NCI-H128 (cell line): ENCODE data around the gene GGN.
"Not testable (repeated sequence)": the region's sequence is repeated elsewhere in the genome, so short reads cannot be mapped to it uniquely, and the experiment has no call there.

Experiments used
- DNase-seq: peaks from one replicate; lab custom pipeline; 2025; ENCODE audit not compliant: unreplicated experiment; lab: John Stamatoyannopoulos, UW

Gene GGN

GRCh38 chr19:38386971-38387549, 774 bp downstream of the GGN start:
- no peak for DNase-seq

GRCh38 chr19:38386300-38386970, 1.4 kb downstream of the GGN start:
- no peak for DNase-seq

DNA sequence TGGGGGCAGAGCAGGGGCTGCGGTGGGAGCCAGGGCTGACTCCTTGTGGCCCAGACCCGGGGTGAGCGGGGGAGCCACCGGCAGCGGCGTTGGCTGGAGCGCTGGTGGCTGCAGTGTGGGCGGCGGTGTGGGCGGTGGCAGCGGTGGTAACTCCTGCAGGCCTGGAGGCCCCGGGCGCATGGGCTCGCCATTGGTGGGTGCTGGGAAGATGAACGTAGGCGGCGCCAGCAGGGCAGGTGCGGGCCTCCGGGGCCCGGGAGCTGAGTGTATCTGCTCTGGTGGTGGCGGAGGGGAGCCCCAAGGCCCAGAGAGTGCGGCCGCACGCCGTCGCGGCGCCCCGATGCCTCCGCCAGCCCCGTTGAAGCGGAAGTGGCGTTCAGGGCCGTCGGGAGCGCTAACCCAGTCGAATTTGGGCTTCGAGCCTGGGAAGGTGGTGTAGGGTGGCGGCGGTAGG, 2.0 kb downstream of the GGN start:
- no peak for DNase-seq

- DNase-seq: no peak
Measured at GRCh38 chr19:38385057-38385803, 2.6 kb downstream of the GGN start.

DNA sequence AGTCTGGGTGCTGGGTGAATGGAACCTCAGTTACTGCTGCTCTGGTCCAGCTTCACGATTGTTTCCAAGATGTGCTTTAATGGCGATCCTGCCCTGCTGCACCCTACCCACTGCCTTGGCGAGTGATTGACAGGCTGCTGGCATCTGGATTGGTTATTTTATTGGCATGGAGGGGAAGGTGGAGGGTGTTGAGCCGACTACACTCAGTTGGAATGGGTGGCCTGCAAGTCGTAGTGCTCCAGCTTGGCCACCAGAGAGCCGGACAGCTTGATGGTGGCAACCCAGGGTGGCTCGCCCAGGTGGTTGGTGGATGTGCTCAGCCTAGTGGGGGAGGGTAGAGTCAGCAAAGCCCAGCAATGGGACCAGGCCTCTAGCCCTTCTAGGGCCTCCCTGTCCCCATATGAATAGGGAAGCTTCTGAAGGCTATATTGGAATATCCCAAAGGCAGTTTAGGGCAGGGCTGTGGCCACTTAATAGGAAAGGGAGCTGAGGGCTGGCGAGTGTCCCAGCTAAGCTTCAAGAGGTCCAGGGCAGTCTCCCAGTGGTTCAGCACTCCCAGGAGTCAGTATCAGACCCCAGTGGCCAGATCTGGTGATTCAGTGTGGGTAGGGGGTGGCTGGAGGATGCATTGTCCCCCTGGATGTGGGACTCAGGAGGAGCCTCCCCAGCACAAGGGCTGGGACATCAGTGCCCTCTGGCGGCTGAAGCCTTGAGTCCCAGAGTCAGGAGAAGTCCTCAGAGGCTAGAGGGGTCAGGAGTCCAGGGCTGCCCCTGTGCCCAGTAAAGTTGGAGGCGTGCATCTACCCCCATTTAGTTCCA, 3.4 kb downstream of the GGN start:
- DNase-seq: no peak

GRCh38 chr19:38383743-38384142, 4.1 kb downstream of the GGN start:
- no peak for DNase-seq

- no peak for DNase-seq
Measured at GRCh38 chr19:38383184-38383583, 4.7 kb downstream of the GGN start.

GRCh38 chr19:38381138-38381537, 6.7 kb downstream of the GGN start:
- no peak for DNase-seq

- no peak for DNase-seq
Measured at GRCh38 chr19:38378866-38379265, 9.0 kb downstream of the GGN start.

DNA sequence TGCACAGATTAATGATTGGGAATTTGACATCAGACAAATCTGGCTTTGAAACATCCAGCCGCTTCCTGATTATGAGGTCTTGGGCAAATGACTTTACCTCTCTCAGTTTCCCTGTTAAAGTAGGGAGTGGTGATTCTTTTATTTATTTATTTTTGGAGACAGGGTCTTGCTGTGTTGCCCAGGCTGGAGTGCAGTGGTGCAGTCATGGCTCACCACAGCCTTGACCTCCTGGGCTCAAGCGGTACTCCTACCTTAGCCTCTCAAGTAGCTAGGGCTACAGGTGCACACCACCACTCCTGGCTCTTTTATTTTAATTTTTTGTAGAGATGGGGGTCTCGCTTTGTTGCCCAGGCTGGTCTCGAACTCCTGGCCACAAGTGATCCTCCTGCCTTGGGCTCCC, 10.8 kb downstream of the GGN start:
- no peak for DNase-seq

- DNase-seq: no peak
Measured at GRCh38 chr19:38376576-38376975, 11.3 kb downstream of the GGN start.

DNA sequence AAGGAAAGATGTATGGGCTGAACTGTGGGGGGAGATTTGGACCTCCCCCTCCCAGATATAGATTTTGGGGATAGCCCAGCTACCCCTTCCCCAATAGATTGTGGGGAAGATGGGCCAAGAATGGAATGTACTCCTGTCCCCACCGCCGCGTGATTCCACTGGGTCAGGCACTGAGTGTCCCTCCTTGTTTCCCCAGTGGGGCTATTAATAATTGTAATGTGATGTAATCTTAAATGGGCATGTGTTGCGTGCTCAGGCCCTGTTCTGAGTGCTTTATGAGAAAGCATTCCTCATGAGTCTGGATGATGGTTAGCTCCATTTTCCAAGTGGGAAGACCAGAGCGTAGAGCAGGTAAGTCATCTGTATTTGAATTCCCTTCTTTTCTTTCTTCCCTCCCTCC, 12.1 kb downstream of the GGN start:
- no peak for DNase-seq

DNA sequence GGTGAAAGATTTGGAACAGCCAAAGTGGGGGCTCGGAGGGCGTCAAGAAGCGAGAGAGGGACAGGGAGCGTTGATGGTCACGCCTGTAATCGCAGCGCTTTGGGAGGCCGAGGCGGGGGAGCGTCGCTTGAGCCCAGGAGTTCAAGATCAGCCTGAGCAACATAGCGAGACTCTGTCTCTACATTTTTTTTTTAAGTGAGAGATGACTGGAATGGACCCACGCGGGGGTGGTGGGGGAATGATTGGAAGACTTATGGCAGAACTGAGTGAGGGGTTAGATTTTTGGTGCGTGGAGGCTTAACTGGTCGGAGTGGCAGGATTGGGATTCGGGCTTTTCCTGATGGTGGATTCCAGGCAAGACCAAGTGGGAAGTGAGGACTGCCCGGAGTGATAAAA, 12.7 kb downstream of the GGN start:
- DNase-seq: no peak

- peak; percentile 98 for DNase-seq
Measured at GRCh38 chr19:38374332-38375097, 13.3 kb downstream of the GGN start, which contains the start of gene PSMD8. Gene PSMD8 (plus strand): TSS chr19:38374571. CDS start chr19:38374602, 31 bp downstream.

DNA sequence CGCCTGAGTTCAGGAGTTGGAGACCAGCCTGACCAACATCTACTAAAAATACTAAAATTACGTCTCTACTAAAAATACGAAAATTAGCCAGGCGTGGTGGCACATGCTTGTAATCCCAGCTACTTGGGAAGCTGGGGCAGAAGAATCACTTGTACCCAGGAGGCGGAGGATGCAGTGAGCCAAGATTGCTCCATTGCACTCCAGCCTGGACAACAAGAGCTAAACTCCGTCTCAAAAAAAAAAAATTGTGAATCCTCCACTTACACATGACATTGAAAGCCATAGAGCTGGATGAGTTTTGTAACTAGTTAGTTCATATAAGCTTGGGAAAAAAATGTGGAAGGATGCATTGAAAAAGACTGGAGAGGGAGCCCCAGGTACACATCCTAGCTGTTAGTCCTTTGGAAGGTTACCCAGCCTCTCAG, 13.9 kb downstream of the GGN start:
- no peak for DNase-seq

DNA sequence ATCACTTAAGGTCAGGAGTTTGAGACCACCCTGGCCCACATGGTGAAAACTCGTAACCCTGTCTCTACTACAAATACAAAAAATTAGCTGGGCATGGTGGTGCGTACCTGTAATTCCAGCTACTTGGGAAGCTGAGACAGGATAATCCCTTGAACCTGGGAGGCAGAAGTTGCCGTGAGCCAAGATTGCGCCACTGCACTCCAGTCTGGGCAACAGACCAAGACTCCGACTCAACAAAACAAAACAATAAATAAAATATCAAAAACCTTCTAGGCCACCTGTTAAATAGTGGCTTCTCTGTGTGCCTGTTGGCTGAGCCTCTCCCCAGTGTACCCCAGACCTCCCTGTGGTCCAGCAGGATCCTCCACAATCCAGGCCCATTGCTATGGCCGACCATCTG, 16.8 kb downstream of the GGN start:
- DNase-seq: no peak

- DNase-seq: no peak
Measured at GRCh38 chr19:38370299-38370698, 17.5 kb downstream of the GGN start.

DNA sequence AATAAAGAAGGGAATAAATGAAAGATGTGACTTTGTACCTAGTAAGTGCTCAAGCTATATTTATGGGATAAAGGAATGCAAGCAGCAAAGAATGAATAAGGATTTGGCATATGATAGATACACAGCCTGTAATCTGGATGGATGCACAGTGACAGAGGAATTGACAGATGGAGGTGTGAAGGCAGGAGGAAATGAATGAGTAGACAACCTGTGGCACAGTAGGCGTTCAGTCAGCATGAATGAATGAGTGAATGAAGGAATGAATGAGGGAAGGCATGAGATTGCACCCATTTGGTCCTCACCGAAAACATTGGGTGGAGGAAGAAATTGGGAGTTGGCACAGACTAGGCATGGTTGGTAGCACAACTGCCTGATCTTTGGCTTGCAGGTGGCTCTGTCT, 18.2 kb downstream of the GGN start:
- no peak for DNase-seq

GRCh38 chr19:38367041-38367440, 20.8 kb downstream of the GGN start:
- no peak for DNase-seq

GRCh38 chr19:38362946-38363688, 24.7 kb downstream of the GGN start:
- not testable (repeated sequence) for DNase-seq
